Peyer's patch (tissue), 4 donors: Measurements from ENCODE around the gene OPRD1. TPM values are rescaled to one million over a fixed set of nuclear protein-coding genes. Genes with fewer than 3 reads are reported as not detected.

ENCODE experiments used
- DNase-seq, 3 donors: peaks; one replicate each; pipeline ENCODE4 v3.0.0-alpha.2; 2017 to 2019
- H3K27ac ChIP-seq, 4 donors: fragments of 200-600 bp; sonication (generic); one replicate each; pipeline ENCODE4 v1.5.1; 2016 to 2019
- H3K27me3 ChIP-seq, 2 donors: fragments of 200-600 bp; sonication (generic); one replicate each; pipeline ENCODE4 v1.5.1; 2019
- H3K36me3 ChIP-seq, 3 donors: fragments of 200-600 bp; sonication (generic); one replicate each; pipeline ENCODE4 v1.5.1; 2016 to 2019
- H3K4me1 ChIP-seq, 4 donors: fragments of 200-600 bp; sonication (generic); one replicate each; pipeline ENCODE4 v1.5.1; 2016 to 2019
- H3K4me3 ChIP-seq, 4 donors: fragments of 200-600 bp; sonication (generic); 1 replicate in 3 of 4; 2 replicates in 1 of 4; pipeline ENCODE4 v1.5.1; 2016 to 2019; ENCODE audit warnings: mild to moderate bottlenecking in 1 of 4
- H3K9me3 ChIP-seq, 4 donors: fragments of 200-600 bp; sonication (generic); one replicate each; pipeline ENCODE4 v1.5.1; 2016 to 2019; ENCODE audit warnings: mild to moderate bottlenecking in 1 of 4
- CTCF ChIP-seq, 6 experiments: fragments of 450-650 bp in 4 of 6; fragments of 200-600 bp in 2 of 6; sonication (generic) in 1 of 6; IDR thresholded peaks; one replicate each; pipeline ENCODE4 v1.5.1; 2017 to 2019; ENCODE audit warnings: antibody characterized with exemption in 6 of 6, mild to moderate bottlenecking in 3 of 6, moderate library complexity in 1 of 6
- POLR2A ChIP-seq, 2 donors: fragments of 450-650 bp; IDR thresholded peaks; one replicate each; pipeline ENCODE4 v1.5.1; 2017; ENCODE audit warnings: antibody characterized with exemption in 2 of 2, mild to moderate bottlenecking in 2 of 2, moderate library complexity in 2 of 2
- total RNA-seq, 4 donors: library from RNA; depleted of rRNA; stranded (reverse); fragments of >200 nt; gene quantifications; one replicate each; pipeline ENCODE4 v1.1.0, GENCODE V29; 2016

Gene OPRD1
- total RNA-seq, 4 donors from 2014 or later = 0.18 TPM; not detected in 3

DNA sequence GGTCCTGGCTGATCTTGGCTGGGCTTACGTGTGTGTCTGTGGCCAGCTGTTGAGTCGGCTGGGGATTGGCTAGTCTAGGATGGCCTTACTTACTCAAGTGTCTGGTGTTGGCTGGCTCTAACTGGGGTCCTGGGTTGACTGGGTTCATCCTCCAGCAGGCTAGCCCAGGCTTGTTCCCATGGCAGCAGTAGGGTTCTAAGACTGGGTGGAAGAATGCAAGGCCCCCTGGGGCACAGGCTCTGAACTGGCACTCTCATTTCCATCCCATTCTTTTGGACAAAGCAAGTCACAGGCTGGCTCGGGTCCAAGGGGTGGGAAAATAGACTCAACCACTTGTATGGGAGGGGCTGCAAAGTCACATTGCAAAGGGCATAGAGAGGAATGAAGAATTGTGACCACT is 7.9 kb upstream of the OPRD1 start:
- TF ChIP-seq POLR2A (IDR thresholded peaks at IDR 0.05) = no peak
- no peak overlapping the region for H3K4me3 ChIP-seq

GRCh38 chr1:28807046-28807445 is 4.9 kb upstream of the OPRD1 start:
- Histone ChIP-seq H3K4me3 (no peak overlapping the region), H3K4me1 (no peaks in the 10 kb centered on the region), H3K27ac (no peak overlapping the region), H3K9me3 (no peaks in the 10 kb centered on the region), H3K27me3 (peaks cover 0 to 5% of the 10 kb centered on the region in 2 donors), H3K36me3 (no peaks in the 10 kb centered on the region)
- DNase-seq = no peak
- TF ChIP-seq CTCF (IDR thresholded peaks at IDR 0.05) = no peak
- TF ChIP-seq POLR2A (IDR thresholded peaks at IDR 0.05) = no peak

More for the DNA sequence above, 7.9 kb upstream of the OPRD1 start:
- no peaks in the 10 kb centered on the region for H3K9me3 ChIP-seq
- no peaks in the 10 kb centered on the region for H3K36me3 ChIP-seq
- DNase-seq = no peak
- no peaks in the 10 kb centered on the region for H3K4me1 ChIP-seq
- no peaks in the 10 kb centered on the region for H3K27me3 ChIP-seq
- no peak overlapping the region for H3K27ac ChIP-seq

- DNase-seq = no peak
- Histone ChIP-seq H3K36me3 (no peaks in the 10 kb centered on the region), H3K4me3 (no peak overlapping the region), H3K27me3 (peaks cover 0 to 5% of the 10 kb centered on the region in 2 donors), H3K9me3 (no peaks in the 10 kb centered on the region), H3K4me1 (no peaks in the 10 kb centered on the region), H3K27ac (no peak overlapping the region)
- no peak for TF ChIP-seq POLR2A (IDR thresholded peaks at IDR 0.05)
- no peak for TF ChIP-seq CTCF (IDR thresholded peaks at IDR 0.05)
Observed at GRCh38 chr1:28807986-28808385, 4.0 kb upstream of the OPRD1 start.

DNA sequence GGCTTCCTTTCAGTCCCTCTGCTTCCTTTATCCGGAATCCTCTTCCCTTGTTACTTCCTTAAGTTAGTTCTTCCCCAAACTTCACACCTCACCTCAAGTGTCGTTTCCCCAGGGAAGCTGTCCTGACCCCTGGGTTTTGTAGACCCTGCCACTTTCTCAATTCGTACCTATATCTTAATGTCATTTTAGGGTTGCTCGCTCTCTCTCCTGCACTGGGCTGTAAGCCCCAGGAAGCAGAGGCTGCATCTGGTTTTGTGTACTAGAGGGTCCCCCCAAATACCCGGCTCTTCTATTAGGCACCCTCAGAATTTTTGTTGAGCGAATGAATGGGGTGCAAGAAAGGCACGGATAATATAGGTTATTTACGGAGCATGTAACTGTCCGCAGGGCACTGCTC is 603 bp upstream of the OPRD1 start:
- Histone ChIP-seq H3K27ac (no peak overlapping the region), H3K9me3 (no peaks in the 10 kb centered on the region), H3K36me3 (no peaks in the 10 kb centered on the region), H3K4me3 (no peak overlapping the region), H3K4me1 (no peaks in the 10 kb centered on the region), H3K27me3 (peaks cover 0 to 5% of the 10 kb centered on the region in 2 donors)
- TF ChIP-seq CTCF (IDR thresholded peaks at IDR 0.05) (no peak), POLR2A (IDR thresholded peaks at IDR 0.05) (no peak)
- no peak for DNase-seq

- peaks cover 0 to 5% of the 10 kb centered on the region in 2 donors for H3K27me3 ChIP-seq
- H3K4me1 ChIP-seq = no peaks in the 10 kb centered on the region
- H3K36me3 ChIP-seq = no peaks in the 10 kb centered on the region
- H3K4me3 ChIP-seq = no peak overlapping the region
- TF ChIP-seq POLR2A (IDR thresholded peaks at IDR 0.05) = no peak
- no peak for TF ChIP-seq CTCF (IDR thresholded peaks at IDR 0.05)
- DNase-seq = no peak
- H3K27ac ChIP-seq = no peak overlapping the region
- no peaks in the 10 kb centered on the region for H3K9me3 ChIP-seq
Observed at GRCh38 chr1:28812669-28813468, 899 bp downstream of the OPRD1 start.

GRCh38 chr1:28813931-28814465 is 2.0 kb downstream of the OPRD1 start:
- no peak for DNase-seq
- Histone ChIP-seq H3K9me3 (no peaks in the 10 kb centered on the region), H3K27ac (no peak overlapping the region), H3K27me3 (peaks cover 0 to 5% of the 10 kb centered on the region in 2 donors), H3K4me3 (no peak overlapping the region), H3K4me1 (no peaks in the 10 kb centered on the region), H3K36me3 (no peaks in the 10 kb centered on the region)
- TF ChIP-seq CTCF (IDR thresholded peaks at IDR 0.05) (no peak), POLR2A (IDR thresholded peaks at IDR 0.05) (no peak)
